Measurements from ENCODE around the gene COTL1. TPM values are rescaled to one million over a fixed set of nuclear protein-coding genes. Genes with fewer than 3 reads are reported as not detected.

COTL1 gene
- polyA plus RNA-seq, 1 of the 3 experiments (the other 2 are of a cell fraction) = 91.6 TPM

GRCh38 chr16:84606081-84606875 lies 11.6 kb downstream of the COTL1 start (continued):
- TF ChIP-seq ZBTB33 (IDR thresholded peaks at IDR 0.05; ENCODE audit: borderline replicate concordance, low read depth) (no peak), EZH2phosphoT487 (IDR thresholded peaks at IDR 0.05; ENCODE audit: borderline replicate concordance, low read depth) (no peak)

- no peak for DNase-seq
- H4K20me1 ChIP-seq (ENCODE audit: insufficient read depth) = peaks cover 11% of the 10 kb centered on the region; the same call in 1 of the 2 replicates
- H3F3A ChIP-seq (replicated peaks; ENCODE audit: insufficient read depth) = peaks cover 30% of the 10 kb centered on the region
- H3K4me3 ChIP-seq (ENCODE audit: low read depth in 2 of 2, low read length in 1 of 2) = no peak overlapping the region
- peaks cover 0 to 31% of the 10 kb centered on the region in 2 experiments; a peak in 3 of 4 replicates for H3K4me1 ChIP-seq (ENCODE audit: control insufficient read depth in 1 of 2, insufficient read depth in 2 of 2, low read depth in 1 of 2, low read length in 1 of 2)
- ChIA-PET POLR2A (no interaction called here), CTCF (interaction anchor here (2.8 kb wide), 1 partner anchor 94 kb away, joined by 8 read pairs; no protein-coding TSS in a partner anchor)
- TF ChIP-seq MEF2A (IDR thresholded peaks at IDR 0.05; ENCODE audit: borderline replicate concordance, low read depth) = no peak
- TF ChIP-seq TEAD4 (IDR thresholded peaks at IDR 0.05; ENCODE audit: borderline replicate concordance, insufficient read depth) = no peak
- no peak for TF ChIP-seq SMC3 (IDR thresholded peaks at IDR 0.05; ENCODE audit: low read depth, low read length)
- no peak for TF ChIP-seq NFIC (IDR thresholded peaks at IDR 0.05; ENCODE audit: borderline replicate concordance)
- no peak for TF ChIP-seq RAD21 (IDR thresholded peaks at IDR 0.05; ENCODE audit: low read length)
- no peak for TF ChIP-seq RCOR1 (IDR thresholded peaks at IDR 0.05; ENCODE audit: low read length)
- no peak for TF ChIP-seq USF1 (IDR thresholded peaks at IDR 0.05; ENCODE audit: borderline replicate concordance, low read depth)
- no peak for TF ChIP-seq RXRA (IDR thresholded peaks at IDR 0.05; ENCODE audit: borderline replicate concordance, low read depth)
- TF ChIP-seq EZH2phosphoT487 (IDR thresholded peaks at IDR 0.05; ENCODE audit: borderline replicate concordance, low read depth) = no peak
- no peak for TF ChIP-seq MXI1 (IDR thresholded peaks at IDR 0.05; ENCODE audit: low read depth, low read length)
- peaks cover 92% of the 10 kb centered on the region for H3K79me2 ChIP-seq (ENCODE audit: insufficient read depth)
- H3K4me2 ChIP-seq = no peak overlapping the region
- no peaks in the 10 kb centered on the region for H3K9me3 ChIP-seq
- no peaks in the 10 kb centered on the region for H3K9me2 ChIP-seq
- H2AFZ ChIP-seq (ENCODE audit: low read depth) = no peak overlapping the region
- 85% methylated on average over 3 of the region's 6 CpGs for WGBS (ENCODE audit: low lambda C conversion rate)
- H3K27me3 ChIP-seq (ENCODE audit: insufficient read depth) = no peaks in the 10 kb centered on the region
- no peak overlapping the region for H3K27ac ChIP-seq (ENCODE audit: low read depth in 2 of 2, low read length in 1 of 2)
- H3K9ac ChIP-seq = no peak overlapping the region
- H3K36me3 ChIP-seq (replicated peaks in 1 of 2; ENCODE audit: control insufficient read depth in 1 of 2, insufficient read depth in 2 of 2, low read length in 1 of 2) = peaks cover 0 to 7% of the 10 kb centered on the region in 2 experiments
These were observed 12.5 kb downstream of the COTL1 start for GRCh38 chr16:84605339-84605848.

Measured in SK-N-SH (cell line).